OCI-LY7 (cell line): ENCODE data around the gene IMPA2. TPM values are rescaled to one million over a fixed set of nuclear protein-coding genes. Genes with fewer than 3 reads are reported as not detected.

ENCODE experiments used
- BruUV-seq: library from RNA; stranded (reverse); fragments of 400-500 nt; replicated peaks from 2 replicates; lab custom pipeline; 2021; lab: Mats Ljungman, UMichigan
- CTCF ChIA-PET: fragments of 300-600 bp; sonication (Branson Sonifier 250); formaldehyde crosslinking; loops from one replicate; lab custom pipeline; 2022; ENCODE audit warnings: antibody characterized with exemption; ENCODE audit not compliant: unreplicated experiment; lab: Charles Lee
- POLR2A ChIA-PET: fragments of 300-600 bp; sonication (Branson Sonifier 250); formaldehyde crosslinking; loops from one replicate; lab custom pipeline; 2022; ENCODE audit warnings: antibody characterized with exemption; lab: Charles Lee
- DNase-seq: peaks from one replicate; pipeline ENCODE4 v3.0.0-alpha.2; 2015; ENCODE audit warnings: low spot score
- H2AFZ ChIP-seq: fragments of 200-600 bp; sonication (generic), shearing (Covaris generic); 2 replicates; pipeline ENCODE4 v1.6.1; 2014; ENCODE audit warnings: mild to moderate bottlenecking, antibody characterized with exemption, low read length, moderate library complexity
- H3K27ac ChIP-seq: fragments of 200-600 bp; sonication (generic); 2 replicates; pipeline ENCODE4 v1.5.1; 2014; ENCODE audit warnings: mixed run types, low read depth, mild to moderate bottlenecking, moderate library complexity, low read length, inconsistent platforms; ENCODE audit not compliant: poor library complexity, severe bottlenecking
- H3K36me3 ChIP-seq: fragments of 200-600 bp; sonication (generic); 2 replicates; pipeline ENCODE4 v1.6.1; 2014; ENCODE audit warnings: mild to moderate bottlenecking, antibody characterized with exemption, low read length, moderate library complexity, mixed read lengths; ENCODE audit not compliant: insufficient read depth
- H3K4me1 ChIP-seq: fragments of 200-600 bp; sonication (generic); 2 replicates; pipeline ENCODE4 v1.5.1; 2014; ENCODE audit warnings: mild to moderate bottlenecking, low read length; ENCODE audit not compliant: insufficient read depth, poor library complexity, severe bottlenecking
- H3K4me2 ChIP-seq: fragments of 200-600 bp; sonication (generic); 2 replicates; pipeline ENCODE4 v1.6.1; 2014; ENCODE audit warnings: mild to moderate bottlenecking, low read length
- H3K4me3 ChIP-seq: fragments of 200-600 bp; sonication (generic); 2 replicates; pipeline ENCODE4 v1.5.1; 2014; ENCODE audit warnings: mild to moderate bottlenecking, low read depth, low read length; ENCODE audit not compliant: poor library complexity, severe bottlenecking
- H3K79me2 ChIP-seq: fragments of 200-600 bp; sonication (generic); 2 replicates; pipeline ENCODE4 v1.6.1; 2016; ENCODE audit warnings: low read depth, mild to moderate bottlenecking, low read length, moderate library complexity, mixed read lengths; ENCODE audit not compliant: insufficient read depth
- H3K9me2 ChIP-seq: fragments of 200-600 bp; sonication (generic); 2 replicates; pipeline ENCODE4 v1.6.1; 2016; ENCODE audit warnings: mild to moderate bottlenecking, low read length, mixed read lengths; ENCODE audit not compliant: insufficient read depth
- H3K9me3 ChIP-seq: fragments of 200-600 bp; sonication (generic); 2 replicates; pipeline ENCODE4 v1.6.1; 2014; ENCODE audit warnings: mild to moderate bottlenecking, mixed run types, low read length, mixed read lengths
- H4K20me1 ChIP-seq: fragments of 200-600 bp; sonication (generic); 2 replicates; pipeline ENCODE4 v1.6.1; 2014; ENCODE audit warnings: mild to moderate bottlenecking, antibody characterized with exemption, low read length, moderate library complexity, mixed read lengths; ENCODE audit not compliant: insufficient read depth
- CTCF ChIP-seq: fragments of 200-600 bp; sonication (generic); conservative IDR thresholded peaks from 2 replicates; pipeline ENCODE4 v1.5.1; 2014; ENCODE audit warnings: mild to moderate bottlenecking, antibody characterized with exemption, low read length, moderate library complexity, mixed read lengths
- EZH2phosphoT487 ChIP-seq: fragments of 200-600 bp; sonication (generic); IDR thresholded peaks from 2 replicates; pipeline ENCODE4 v1.6.1; 2018; ENCODE audit warnings: low read depth, borderline replicate concordance, mild to moderate bottlenecking, mixed run types, antibody characterized with exemption, low read length, moderate library complexity, mixed read lengths
- intact Hi-C: fragments of 100-400 bp; cut with micrococcal nuclease; formaldehyde crosslinking; loops from one replicate; pipeline ENCODE4 v1.10.0; 2022; ENCODE audit not compliant: unreplicated experiment
- total RNA-seq, 2 experiments: library from RNA; depleted of rRNA in 1 of 2; stranded (reverse); fragments of >200 nt in 1 of 2; shearing (Covaris generic) in 1 of 2; gene quantifications; 2 replicates each; pipeline ENCODE4 v1.2.3, GENCODE V29; 2014 to 2022

Gene IMPA2
- total RNA-seq, 2 experiments from 2014 or later, result 51.9 to 59.0 TPM

- Histone ChIP-seq H2AFZ (no peak overlapping the region), H3K27ac (no peak overlapping the region), H3K9me3 (no peaks in the 10 kb centered on the region), H3K4me1 (no peaks in the 10 kb centered on the region), H3K79me2 (no peaks in the 10 kb centered on the region), H4K20me1 (no peaks in the 10 kb centered on the region), H3K4me2 (no peak overlapping the region), H3K9me2 (no peaks in the 10 kb centered on the region), H3K36me3 (0 out of 2 replicates have a peak, but pooled peaks cover 4% of the 10 kb centered on the region), H3K4me3 (no peak overlapping the region)
- TF ChIP-seq CTCF (no peak), EZH2phosphoT487 (no peak)
- no peak for DNase-seq
- ChIA-PET CTCF (no interaction called here), POLR2A (interaction anchor here (0.7 to 0.8 kb wide), 2 partner anchors 8 to 23 kb away, joined by 4 to 5 read pairs; no protein-coding TSS in a partner anchor)
- BruUV-seq, result no TSS peak
- intact Hi-C loops, result no loop called here
Observed at GRCh38 chr18:12028674-12029073, 47.4 kb downstream of the IMPA2 start.

DNA sequence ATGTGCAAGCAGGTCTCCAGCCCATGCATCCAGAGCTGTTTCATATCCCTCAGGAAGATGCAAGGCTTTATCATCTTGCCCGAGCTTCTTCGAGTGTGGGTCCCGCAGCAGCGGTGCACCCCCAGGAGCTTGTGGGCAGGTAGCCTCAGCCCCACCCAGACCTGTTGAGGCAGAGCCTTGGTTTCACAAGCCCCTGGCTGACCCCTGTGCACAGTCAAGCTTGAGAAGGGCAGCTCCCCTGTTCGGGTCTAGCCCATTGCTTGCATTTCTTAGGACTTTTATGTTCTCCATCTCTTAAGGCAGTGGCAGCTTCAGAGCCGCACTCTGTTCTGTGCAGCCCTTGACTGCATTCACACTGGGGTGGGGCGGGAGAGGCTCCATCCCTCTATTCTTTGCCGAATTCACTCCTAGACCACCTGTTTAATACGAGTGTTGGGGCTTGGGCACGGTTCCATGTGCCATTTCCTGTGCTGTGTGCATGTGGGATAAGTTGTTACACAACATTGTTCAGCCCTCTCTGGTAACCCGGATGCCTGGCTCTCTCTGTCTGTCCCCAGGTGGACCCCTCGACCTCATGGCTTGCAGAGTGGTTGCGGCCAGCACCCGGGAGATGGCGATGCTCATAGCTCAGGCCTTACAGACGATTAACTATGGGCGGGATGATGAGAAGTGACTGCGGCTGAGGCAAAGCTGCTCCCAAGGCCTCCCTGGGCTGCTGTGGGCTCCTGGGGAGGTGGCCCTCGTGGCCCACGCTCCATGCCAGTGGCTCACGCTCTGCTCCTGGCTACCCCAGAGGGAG is 48.7 kb downstream of the IMPA2 start:
- Histone ChIP-seq H3K9me2 (no peaks in the 10 kb centered on the region), H3K79me2 (no peaks in the 10 kb centered on the region), H3K4me1 (peaks cover 6% of the 10 kb centered on the region), H3K4me2 (no peak overlapping the region), H3K9me3 (no peaks in the 10 kb centered on the region), H3K4me3 (no peak overlapping the region), H3K36me3 (0 out of 2 replicates have a peak, but pooled peaks cover 4% of the 10 kb centered on the region), H3K27ac (no peak overlapping the region), H2AFZ (no peak overlapping the region), H4K20me1 (no peaks in the 10 kb centered on the region)
- TF ChIP-seq EZH2phosphoT487 (no peak), CTCF (no peak)
- BruUV-seq, result no TSS peak
- CTCF ChIA-PET, result no interaction called here
- no peak for DNase-seq
- intact Hi-C loops, result no loop called here
- POLR2A ChIA-PET, result interaction anchor here (0.5 to 0.6 kb wide), 2 partner anchors 300 to 603 kb away, joined by 3 to 4 read pairs; no protein-coding TSS in a partner anchor

DNA sequence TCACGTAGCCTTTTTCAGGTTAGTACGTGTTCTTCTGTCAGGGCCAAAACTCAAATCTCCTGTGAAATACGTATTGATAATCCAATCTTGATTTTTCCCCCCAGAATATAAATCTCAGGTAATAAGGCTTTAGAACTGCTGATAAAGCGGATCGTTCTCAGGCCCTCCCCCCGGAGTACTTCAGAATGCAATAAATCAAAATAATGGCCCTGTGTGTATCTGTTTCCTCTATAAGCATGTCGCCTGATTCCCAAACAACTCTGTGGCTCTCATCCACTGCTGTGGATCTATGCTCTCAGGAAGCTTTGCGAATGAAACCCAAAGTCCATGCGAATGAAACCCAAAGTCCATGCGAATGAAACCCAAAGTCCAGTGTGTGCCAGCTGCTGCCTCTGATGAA is 49.4 kb downstream of the IMPA2 start:
- Histone ChIP-seq H3K4me2 (no peak overlapping the region), H4K20me1 (no peaks in the 10 kb centered on the region), H3K4me1 (peaks cover 6% of the 10 kb centered on the region), H3K9me2 (no peaks in the 10 kb centered on the region), H3K27ac (no peak overlapping the region), H3K79me2 (no peaks in the 10 kb centered on the region), H2AFZ (no peak overlapping the region), H3K9me3 (no peaks in the 10 kb centered on the region), H3K36me3 (0 out of 2 replicates have a peak, but pooled peaks cover 4% of the 10 kb centered on the region), H3K4me3 (no peak overlapping the region)
- no peak for TF ChIP-seq CTCF
- no peak for TF ChIP-seq EZH2phosphoT487
- ChIA-PET CTCF (no interaction called here), POLR2A (interaction anchor here (0.5 kb wide), 1 partner anchor 349 kb away, joined by 5 read pairs; no protein-coding TSS in a partner anchor)
- no TSS peak for BruUV-seq
- DNase-seq, result no peak
- intact Hi-C loops, result no loop called here
